BJ (cell line): Measurements from ENCODE around the gene POMT2. TPM values are rescaled to one million over a fixed set of nuclear protein-coding genes. Genes with fewer than 3 reads are reported as not detected.

ENCODE experiments used
- CTCF ChIA-PET: fragments of 350-600 bp; formaldehyde crosslinking; extraction: SDS; loops from one replicate; lab custom pipeline; 2021; ENCODE audit warnings: antibody characterized with exemption, inconsistent platforms; lab: Yijun Ruan, JAX
- POLR2A ChIA-PET: fragments of 300-600 bp; sonication (Branson Sonifier 250); formaldehyde crosslinking; extraction: SDS; loops from one replicate; lab custom pipeline; 2021; ENCODE audit warnings: antibody characterized with exemption; lab: Charles Lee
- DNase-seq: peaks from one replicate; pipeline ENCODE4 v3.0.0-alpha.2; 2011; ENCODE audit warnings: low read depth
- H3K27me3 ChIP-seq: 2 replicates; pipeline ENCODE4 v1.6.0; 2011; ENCODE audit warnings: low read length; ENCODE audit not compliant: control insufficient read depth, insufficient read depth
- H3K36me3 ChIP-seq: 2 replicates; pipeline ENCODE4 v1.5.1; 2011; ENCODE audit warnings: low read length; ENCODE audit not compliant: control insufficient read depth, insufficient read depth
- H3K4me3 ChIP-seq: 2 replicates; pipeline ENCODE4 v1.5.1; 2011; ENCODE audit warnings: low read depth, mild to moderate bottlenecking, control low read depth, low read length
- polyA plus RNA-seq: library from polyadenylated mRNA; depleted of rRNA; stranded (reverse); fragments of >200 nt; gene quantifications from 2 replicates; pipeline ENCODE4 v1.2.3, GENCODE V29; 2011
- TF ChIP-seq, protein P1 (sequence below): IDR thresholded peaks from 2 replicates; pipeline ENCODE4 v1.5.1; 2011; ENCODE audit warnings: low read depth, mild to moderate bottlenecking, control low read depth, inconsistent platforms, low read length, moderate library complexity; ENCODE audit not compliant: insufficient read depth

POMT2 gene
- polyA plus RNA-seq, 1 experiment = 23.3 TPM

GRCh38 chr14:77260631-77261030 is 60.1 kb downstream of the POMT2 start:
- DNase-seq = no peak
- Histone ChIP-seq H3K27me3 (peaks cover 11% of the 10 kb centered on the region), H3K36me3 (no peaks in the 10 kb centered on the region), H3K4me3 (no peak overlapping the region)
- CTCF ChIA-PET = no interaction called here
- TF ChIP-seq, protein P1, sequence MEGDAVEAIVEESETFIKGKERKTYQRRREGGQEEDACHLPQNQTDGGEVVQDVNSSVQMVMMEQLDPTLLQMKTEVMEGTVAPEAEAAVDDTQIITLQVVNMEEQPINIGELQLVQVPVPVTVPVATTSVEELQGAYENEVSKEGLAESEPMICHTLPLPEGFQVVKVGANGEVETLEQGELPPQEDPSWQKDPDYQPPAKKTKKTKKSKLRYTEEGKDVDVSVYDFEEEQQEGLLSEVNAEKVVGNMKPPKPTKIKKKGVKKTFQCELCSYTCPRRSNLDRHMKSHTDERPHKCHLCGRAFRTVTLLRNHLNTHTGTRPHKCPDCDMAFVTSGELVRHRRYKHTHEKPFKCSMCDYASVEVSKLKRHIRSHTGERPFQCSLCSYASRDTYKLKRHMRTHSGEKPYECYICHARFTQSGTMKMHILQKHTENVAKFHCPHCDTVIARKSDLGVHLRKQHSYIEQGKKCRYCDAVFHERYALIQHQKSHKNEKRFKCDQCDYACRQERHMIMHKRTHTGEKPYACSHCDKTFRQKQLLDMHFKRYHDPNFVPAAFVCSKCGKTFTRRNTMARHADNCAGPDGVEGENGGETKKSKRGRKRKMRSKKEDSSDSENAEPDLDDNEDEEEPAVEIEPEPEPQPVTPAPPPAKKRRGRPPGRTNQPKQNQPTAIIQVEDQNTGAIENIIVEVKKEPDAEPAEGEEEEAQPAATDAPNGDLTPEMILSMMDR = no peak
- POLR2A ChIA-PET = no interaction called here

GRCh38 chr14:77260199-77260598 is 60.5 kb downstream of the POMT2 start:
- no peak for DNase-seq
- no peak overlapping the region for H3K4me3 ChIP-seq
- peaks cover 11% of the 10 kb centered on the region for H3K27me3 ChIP-seq
- CTCF ChIA-PET = no interaction called here
- no peaks in the 10 kb centered on the region for H3K36me3 ChIP-seq
- TF ChIP-seq, protein P1 = no peak
- POLR2A ChIA-PET = no interaction called here

- Histone ChIP-seq H3K4me3 (no peak overlapping the region), H3K36me3 (no peaks in the 10 kb centered on the region), H3K27me3 (peaks cover 11% of the 10 kb centered on the region)
- ChIA-PET POLR2A (no interaction called here), CTCF (no interaction called here)
- TF ChIP-seq, protein P1 = no peak
- no peak for DNase-seq
Measured at GRCh38 chr14:77259025-77259715, 61.5 kb downstream of the POMT2 start.

- no peak overlapping the region for H3K4me3 ChIP-seq
- POLR2A ChIA-PET = no interaction called here
- peaks cover 10% of the 10 kb centered on the region for H3K27me3 ChIP-seq
- TF ChIP-seq, protein P1 = no peak
- DNase-seq = no peak
- H3K36me3 ChIP-seq = no peaks in the 10 kb centered on the region
- CTCF ChIA-PET = no interaction called here
Measured at GRCh38 chr14:77258566-77258965, 62.1 kb downstream of the POMT2 start.

GRCh38 chr14:77257700-77258099 is 63.0 kb downstream of the POMT2 start:
- Histone ChIP-seq H3K4me3 (no peak overlapping the region), H3K36me3 (no peaks in the 10 kb centered on the region), H3K27me3 (peaks cover 4% of the 10 kb centered on the region)
- TF ChIP-seq, protein P1 = no peak
- ChIA-PET POLR2A (no interaction called here), CTCF (no interaction called here)
- no peak for DNase-seq
